Measurements from ENCODE around the gene RTL10.

GRCh38 chr22:19874307-19875060 is 19.8 kb upstream of the RTL10 start:
- TF ChIP-seq POLR2A (IDR thresholded peaks at IDR 0.05) (no peak), CTCF (IDR thresholded peaks at IDR 0.05) (no peak), POLR2AphosphoS5 (IDR thresholded peaks at IDR 0.05) (peak; percentile 36)
